Measurements from ENCODE around the gene FCN2. TPM values are rescaled to one million over a fixed set of nuclear protein-coding genes. Genes with fewer than 3 reads are reported as not detected.

Gene FCN2
- total and polyA plus RNA-seq, 9 of the 15 experiments (the other 6 are each of a cell fraction or from before 2014, with no cell fraction given): not detected

GRCh38 chr9:134887219-134887618 lies 6.6 kb downstream of the FCN2 start (continued):
- TF ChIP-seq, protein P1, sequence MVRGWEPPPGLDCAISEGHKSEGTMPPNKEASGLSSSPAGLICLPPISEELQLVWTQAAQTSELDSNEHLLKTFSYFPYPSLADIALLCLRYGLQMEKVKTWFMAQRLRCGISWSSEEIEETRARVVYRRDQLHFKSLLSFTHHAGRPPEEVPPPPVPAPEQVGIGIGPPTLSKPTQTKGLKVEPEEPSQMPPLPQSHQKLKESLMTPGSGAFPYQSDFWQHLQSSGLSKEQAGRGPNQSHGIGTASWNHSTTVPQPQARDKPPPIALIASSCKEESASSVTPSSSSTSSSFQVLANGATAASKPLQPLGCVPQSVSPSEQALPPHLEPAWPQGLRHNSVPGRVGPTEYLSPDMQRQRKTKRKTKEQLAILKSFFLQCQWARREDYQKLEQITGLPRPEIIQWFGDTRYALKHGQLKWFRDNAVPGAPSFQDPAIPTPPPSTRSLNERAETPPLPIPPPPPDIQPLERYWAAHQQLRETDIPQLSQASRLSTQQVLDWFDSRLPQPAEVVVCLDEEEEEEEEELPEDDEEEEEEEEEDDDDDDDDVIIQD (CRISPR knock-in tag; IDR thresholded peaks at IDR 0.05): no peak
- TF ChIP-seq RAD51 (IDR thresholded peaks at IDR 0.05; ENCODE audit: borderline replicate concordance, low read depth): no peak
- no peak for TF ChIP-seq BCL6 (CRISPR knock-in tag; IDR thresholded peaks at IDR 0.05)
- no peak for TF ChIP-seq ZNF407 (IDR thresholded peaks at IDR 0.05; ENCODE audit: low read depth)
- TF ChIP-seq ZNF124 (CRISPR knock-in tag; IDR thresholded peaks at IDR 0.05): no peak

Measured in K562 (cell line).